Right lobe of liver (tissue), 4 donors: ENCODE results near the gene BMP10.

ENCODE experiments used
- POLR2A ChIP-seq: fragments of 450-650 bp; IDR thresholded peaks from one replicate; pipeline ENCODE4 v1.6.1; 2017; ENCODE audit warnings: antibody characterized with exemption, mild to moderate bottlenecking
- TF ChIP-seq, protein P1 (sequence below), 4 donors: fragments of 200-600 bp in 3 of 4; fragments of 450-650 bp in 1 of 4; IDR thresholded peaks; one replicate each; pipeline versions ENCODE4 v1.5.1 to v1.8.0; 2016 to 2022; ENCODE audit warnings: antibody characterized with exemption in 4 of 4, mild to moderate bottlenecking in 2 of 4
- donor health status: DM: no; HTN: no; CAD: no.
- donor health status: DM: no; HTN: no; CAD: no.
- donor health status: DM: no; HTN: yes; CAD: no.

GRCh38 chr2:68832233-68832869 lies 38.8 kb downstream of the BMP10 start:
- TF ChIP-seq POLR2A: no peak
- TF ChIP-seq, protein P1, sequence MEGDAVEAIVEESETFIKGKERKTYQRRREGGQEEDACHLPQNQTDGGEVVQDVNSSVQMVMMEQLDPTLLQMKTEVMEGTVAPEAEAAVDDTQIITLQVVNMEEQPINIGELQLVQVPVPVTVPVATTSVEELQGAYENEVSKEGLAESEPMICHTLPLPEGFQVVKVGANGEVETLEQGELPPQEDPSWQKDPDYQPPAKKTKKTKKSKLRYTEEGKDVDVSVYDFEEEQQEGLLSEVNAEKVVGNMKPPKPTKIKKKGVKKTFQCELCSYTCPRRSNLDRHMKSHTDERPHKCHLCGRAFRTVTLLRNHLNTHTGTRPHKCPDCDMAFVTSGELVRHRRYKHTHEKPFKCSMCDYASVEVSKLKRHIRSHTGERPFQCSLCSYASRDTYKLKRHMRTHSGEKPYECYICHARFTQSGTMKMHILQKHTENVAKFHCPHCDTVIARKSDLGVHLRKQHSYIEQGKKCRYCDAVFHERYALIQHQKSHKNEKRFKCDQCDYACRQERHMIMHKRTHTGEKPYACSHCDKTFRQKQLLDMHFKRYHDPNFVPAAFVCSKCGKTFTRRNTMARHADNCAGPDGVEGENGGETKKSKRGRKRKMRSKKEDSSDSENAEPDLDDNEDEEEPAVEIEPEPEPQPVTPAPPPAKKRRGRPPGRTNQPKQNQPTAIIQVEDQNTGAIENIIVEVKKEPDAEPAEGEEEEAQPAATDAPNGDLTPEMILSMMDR (IDR thresholded peaks at IDR 0.05): no peak
